ENCODE data around the gene SYAP1.

The SYAP1 gene

DNA sequence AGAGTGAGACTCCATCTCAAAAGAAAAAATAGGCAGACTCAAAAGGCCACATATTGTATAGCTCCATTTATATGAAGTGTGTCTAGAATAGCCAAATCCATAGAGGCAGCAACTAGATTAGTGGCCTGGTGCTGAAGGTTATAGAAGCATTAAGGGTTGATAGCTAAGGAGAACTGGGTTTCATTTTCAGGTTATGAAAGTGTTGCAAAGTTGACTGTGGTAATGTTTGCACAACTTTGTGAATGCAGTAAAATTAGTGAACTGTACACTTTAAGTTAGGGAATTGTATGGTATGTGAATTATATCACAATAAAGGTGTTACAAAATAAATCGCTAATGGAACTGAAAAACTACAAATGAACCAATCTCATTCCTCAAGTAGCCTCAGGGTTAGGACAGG lies 95.2 kb downstream of the SYAP1 start:
- Histone ChIP-seq H3K9ac (ENCODE audit: low read length in 5 of 5) (no peak overlapping the region), H3K27ac (ENCODE audit: low read depth, low read length) (no peak overlapping the region), H3K36me3 (ENCODE audit: control insufficient read depth in 5 of 5, insufficient read depth in 5 of 5, low read length in 5 of 5) (peaks cover 0 to 6% (median 4%) of the 10 kb centered on the region in 5 donors), H3K27me3 (ENCODE audit: control insufficient read depth in 5 of 5, insufficient read depth in 4 of 5, low read length in 5 of 5) (no peaks in the 10 kb centered on the region), H3K4me1 (ENCODE audit: control insufficient read depth in 5 of 5, insufficient read depth in 5 of 5, low read length in 5 of 5) (peaks cover 0 to 42% (median 28%) of the 10 kb centered on the region in 5 donors), H3K9me3 (ENCODE audit: control insufficient read depth in 5 of 5, low read length in 5 of 5) (no peaks in the 10 kb centered on the region), H3K4me3 (ENCODE audit: low read depth in 1 of 5, low read length in 5 of 5) (no peak overlapping the region)
